HCT116 (cell line): ENCODE data around the gene CFL1.

ENCODE experiments used
- CTCF ChIP-seq, 3 experiments: fragments of 200-600 bp in 1 of 3; sonication (generic) in 1 of 3; IDR thresholded peaks in 2 of 3; conservative IDR thresholded peaks in 1 of 3; 2 replicates each; pipeline ENCODE4 v1.5.1; 2012 to 2017; ENCODE audit warnings: low read depth in 2 of 3, low read length in 2 of 3, antibody characterized with exemption in 1 of 3, borderline replicate concordance in 1 of 3, control low read depth in 1 of 3, mild to moderate bottlenecking in 1 of 3, mixed read lengths in 1 of 3, mixed run types in 1 of 3, moderate library complexity in 1 of 3; ENCODE audit not compliant: insufficient read depth in 1 of 3
- EZH2phosphoT487 ChIP-seq: fragments of 200-600 bp; IDR thresholded peaks from 2 replicates; pipeline ENCODE4 v1.6.1; 2018; ENCODE audit warnings: antibody characterized with exemption, borderline replicate concordance
- FOSL1 ChIP-seq: IDR thresholded peaks from 2 replicates; pipeline ENCODE4 v1.6.1; 2012; ENCODE audit warnings: low read depth
- MAX ChIP-seq: IDR thresholded peaks from 2 replicates; pipeline ENCODE4 v1.6.1; 2012
- POLR2A ChIP-seq: IDR thresholded peaks from 2 replicates; pipeline ENCODE4 v1.7.0; 2011; ENCODE audit warnings: borderline replicate concordance; ENCODE audit not compliant: insufficient read depth, insufficient read length; ENCODE audit errors: extremely low read depth
- POLR2AphosphoS5 ChIP-seq: IDR thresholded peaks from 2 replicates; pipeline ENCODE4 v1.6.1; 2011; ENCODE audit warnings: mild to moderate bottlenecking, low read depth, low read length, moderate library complexity
- SIN3A ChIP-seq: IDR thresholded peaks from 2 replicates; pipeline ENCODE4 v1.6.1; 2012; ENCODE audit warnings: low read depth
- SP1 ChIP-seq: IDR thresholded peaks from 2 replicates; pipeline ENCODE4 v1.6.1; 2012; ENCODE audit warnings: low read depth
- ZBTB33 ChIP-seq: IDR thresholded peaks from 2 replicates; pipeline ENCODE4 v1.6.1; 2011; ENCODE audit warnings: mild to moderate bottlenecking, low read length, moderate library complexity; ENCODE audit not compliant: insufficient replicate concordance; ENCODE audit errors: extremely low read depth
- ZNF274 ChIP-seq: fragments of 200-500 bp; sonication (Bioruptor generic); IDR thresholded peaks from 2 replicates; pipeline ENCODE4 v1.6.1; 2014; ENCODE audit warnings: mild to moderate bottlenecking, low read depth, low read length, inconsistent platforms

- TF ChIP-seq CTCF (IDR thresholded peaks at IDR 0.05 in 2 of 3, conservative IDR thresholded peaks at IDR 0.05 in 1 of 3; ENCODE audit: borderline replicate concordance in 1 of 3, insufficient read depth in 1 of 3, low read depth in 2 of 3, low read length in 2 of 3) (no peak), ZBTB33 (no peak), FOSL1 (no peak), POLR2A (no peak), POLR2AphosphoS5 (no peak; the same call in none of the 2 replicates), SIN3A (no peak), EZH2phosphoT487 (no peak), SP1 (no peak), MAX (no peak), ZNF274 (no peak)
These were observed 34.8 kb upstream of the CFL1 start for GRCh38 chr11:65892661-65893317.
